T-helper 17 cell (primary cell): ENCODE measurements around the gene DNER. TPM values are rescaled to one million over a fixed set of nuclear protein-coding genes. Genes with fewer than 3 reads are reported as not detected.
A peak's percentile ranks its signal among the peaks of the same experiment; 100 is the strongest.
"Not testable (repeated sequence)": the region's sequence is repeated elsewhere in the genome, so short reads cannot be mapped to it uniquely, and the experiment has no call there.

Source experiments
- ATAC-seq: fragments of 150-1000 bp; cut with Tn5 transposase; 2 replicates; pipeline ENCODE4 v1.10.0; 2021; ENCODE audit warnings: mild to moderate bottlenecking, moderate library complexity
- DNase-seq, 3 donors: peaks; one replicate each; pipeline versions ENCODE4 v3.0.0 to v3.0.0-alpha.2; 2020 to 2021
- H3K9me3 ChIP-seq: one replicate; pipeline ENCODE4 v1.7.0; 2013; ENCODE audit warnings: low read length, mild to moderate bottlenecking; ENCODE audit not compliant: control insufficient read depth, poor library complexity, severe bottlenecking
- H3K27ac Mint-ChIP-seq: one replicate; pipeline ENCODE4 v1.8.0; 2022; ENCODE audit warnings: mild to moderate bottlenecking, moderate library complexity, mixed read lengths
- H3K27me3 Mint-ChIP-seq: one replicate; pipeline ENCODE4 v1.8.0; 2022; ENCODE audit warnings: mixed read lengths
- H3K36me3 Mint-ChIP-seq: one replicate; pipeline ENCODE4 v1.8.0; 2022; ENCODE audit warnings: low read depth, mixed read lengths
- H3K4me1 Mint-ChIP-seq: one replicate; pipeline ENCODE4 v1.8.0; 2022; ENCODE audit warnings: mild to moderate bottlenecking, mixed read lengths
- H3K4me3 Mint-ChIP-seq: one replicate; pipeline ENCODE4 v1.8.0; 2022; ENCODE audit warnings: mild to moderate bottlenecking, moderate library complexity, mixed read lengths
- total RNA-seq, 4 donors: library from RNA in 2 of 4; stranded (reverse) in 2 of 4; gene quantifications; one replicate each; pipeline ENCODE4 v1.2.3 and lab custom pipeline; 2022 to 2026

The DNER gene, protein sequence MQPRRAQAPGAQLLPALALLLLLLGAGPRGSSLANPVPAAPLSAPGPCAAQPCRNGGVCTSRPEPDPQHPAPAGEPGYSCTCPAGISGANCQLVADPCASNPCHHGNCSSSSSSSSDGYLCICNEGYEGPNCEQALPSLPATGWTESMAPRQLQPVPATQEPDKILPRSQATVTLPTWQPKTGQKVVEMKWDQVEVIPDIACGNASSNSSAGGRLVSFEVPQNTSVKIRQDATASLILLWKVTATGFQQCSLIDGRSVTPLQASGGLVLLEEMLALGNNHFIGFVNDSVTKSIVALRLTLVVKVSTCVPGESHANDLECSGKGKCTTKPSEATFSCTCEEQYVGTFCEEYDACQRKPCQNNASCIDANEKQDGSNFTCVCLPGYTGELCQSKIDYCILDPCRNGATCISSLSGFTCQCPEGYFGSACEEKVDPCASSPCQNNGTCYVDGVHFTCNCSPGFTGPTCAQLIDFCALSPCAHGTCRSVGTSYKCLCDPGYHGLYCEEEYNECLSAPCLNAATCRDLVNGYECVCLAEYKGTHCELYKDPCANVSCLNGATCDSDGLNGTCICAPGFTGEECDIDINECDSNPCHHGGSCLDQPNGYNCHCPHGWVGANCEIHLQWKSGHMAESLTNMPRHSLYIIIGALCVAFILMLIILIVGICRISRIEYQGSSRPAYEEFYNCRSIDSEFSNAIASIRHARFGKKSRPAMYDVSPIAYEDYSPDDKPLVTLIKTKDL
- total RNA-seq = under 1 TPM in 1 of 2 donors, not detected in 1; 0.22 TPM
- total RNA-seq (lab: John Stamatoyannopoulos, UW) = 0 to 0.12 reads per million in 2 donors

- peak; percentile 32 to 34 (median 34) for DNase-seq
- H3K27me3 Mint-ChIP-seq = peaks cover 73% of the 10 kb centered on the region
- peak; percentile 84 for ATAC-seq
- peaks cover 6% of the 10 kb centered on the region for H3K4me1 Mint-ChIP-seq
- no peak within 1 kb of the TSS for H3K27ac Mint-ChIP-seq
- H3K9me3 ChIP-seq = no peaks in the 10 kb centered on the region
- peak within 1 kb of the TSS; percentile 73 for H3K4me3 Mint-ChIP-seq
- peaks cover 6% of the 10 kb centered on the region for H3K36me3 Mint-ChIP-seq
Observed at GRCh38 chr2:229714080-229714735, at the start of gene DNER. DNER (minus strand) TSS chr2:229714555; CDS start chr2:229714423, 132 bp downstream.

DNA sequence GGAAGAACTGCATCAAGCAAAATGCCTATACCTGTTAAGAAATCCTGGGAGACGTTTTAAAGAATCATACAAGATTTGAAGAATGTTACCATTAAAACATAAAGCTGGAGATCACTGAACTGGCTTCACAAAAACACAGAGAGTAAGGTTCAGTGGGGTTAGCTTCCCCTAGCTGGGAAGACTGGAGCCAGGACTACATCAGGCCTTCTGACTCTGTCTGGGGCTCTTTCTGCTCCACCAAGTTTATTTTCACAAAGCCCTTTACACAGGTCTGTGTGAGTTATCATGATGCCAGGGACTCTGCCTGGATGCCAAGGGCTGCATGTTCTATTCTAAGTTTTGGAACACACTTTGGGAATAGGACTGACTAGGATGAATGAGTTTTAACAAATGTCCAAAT lies 47.3 kb upstream of the DNER start:
- peaks cover 4% of the 10 kb centered on the region for H3K36me3 Mint-ChIP-seq
- ATAC-seq (no peak), DNase-seq (no peak)
- no peak overlapping the region for H3K4me3 Mint-ChIP-seq
- no peaks in the 10 kb centered on the region for H3K4me1 Mint-ChIP-seq
- H3K27ac Mint-ChIP-seq = no peak overlapping the region
- no peaks in the 10 kb centered on the region for H3K9me3 ChIP-seq
- H3K27me3 Mint-ChIP-seq = no peaks in the 10 kb centered on the region

GRCh38 chr2:229757462-229757861 lies 43.1 kb upstream of the DNER start:
- not testable (repeated sequence) for H3K4me1 Mint-ChIP-seq, H3K27ac Mint-ChIP-seq, H3K36me3 Mint-ChIP-seq, ATAC-seq, DNase-seq, H3K4me3 Mint-ChIP-seq, H3K27me3 Mint-ChIP-seq, H3K9me3 ChIP-seq

DNA sequence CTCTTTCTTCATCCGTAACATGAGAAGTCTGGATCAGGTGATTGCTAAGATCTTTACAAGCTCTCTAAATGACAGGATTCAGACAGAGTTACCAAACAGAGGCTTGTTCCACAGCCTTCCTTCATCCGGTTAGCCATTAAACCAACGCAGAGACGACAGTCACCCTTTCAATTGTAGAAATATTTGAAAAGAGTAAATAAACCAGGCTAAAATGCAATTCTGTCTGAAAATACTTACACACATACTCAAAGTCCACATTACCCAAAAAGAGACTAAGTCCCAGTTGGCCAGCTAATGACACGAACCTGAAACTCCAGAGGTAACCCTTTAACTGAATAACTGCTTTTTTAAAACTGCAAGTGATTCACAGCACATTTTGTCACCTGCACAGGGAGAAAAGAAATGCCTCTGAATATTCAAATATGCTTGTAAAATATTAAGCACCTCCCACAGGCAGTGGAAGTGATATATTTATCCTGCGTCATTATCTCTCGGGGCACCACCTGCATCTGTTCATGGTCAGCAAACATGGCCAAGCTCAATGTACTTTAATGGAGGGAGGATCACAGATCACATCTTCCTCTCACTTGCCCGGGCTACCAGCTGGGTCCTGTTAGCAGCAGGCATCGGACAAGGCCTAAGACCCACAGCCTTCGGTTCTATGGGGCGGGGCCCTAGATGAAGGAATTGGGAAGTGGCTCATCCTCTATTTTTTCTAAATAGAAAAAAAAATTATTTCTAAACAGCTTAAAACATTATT lies 38.8 kb upstream of the DNER start:
- Mint-ChIP-seq H3K27me3 (no peaks in the 10 kb centered on the region), H3K27ac (no peak overlapping the region), H3K4me1 (no peaks in the 10 kb centered on the region), H3K36me3 (no peaks in the 10 kb centered on the region), H3K4me3 (no peak overlapping the region)
- H3K9me3 ChIP-seq = no peaks in the 10 kb centered on the region
- ATAC-seq = no peak
- DNase-seq = no peak

GRCh38 chr2:229749779-229750178 lies 35.4 kb upstream of the DNER start:
- no peaks in the 10 kb centered on the region for H3K4me1 Mint-ChIP-seq

GRCh38 chr2:229748950-229749349 lies 34.6 kb upstream of the DNER start:
- H3K36me3 Mint-ChIP-seq = no peaks in the 10 kb centered on the region
- H3K4me1 Mint-ChIP-seq = no peaks in the 10 kb centered on the region
- ATAC-seq = no peak
- H3K4me3 Mint-ChIP-seq = no peak overlapping the region
- H3K9me3 ChIP-seq = no peaks in the 10 kb centered on the region
- no peak for DNase-seq
- peaks cover 7% of the 10 kb centered on the region for H3K27me3 Mint-ChIP-seq
- H3K27ac Mint-ChIP-seq = no peak overlapping the region

More at GRCh38 chr2:229749779-229750178, 35.4 kb upstream of the DNER start:
- Mint-ChIP-seq H3K4me3 (no peak overlapping the region), H3K27ac (no peak overlapping the region), H3K36me3 (no peaks in the 10 kb centered on the region), H3K27me3 (peaks cover 7% of the 10 kb centered on the region)
- ATAC-seq (no peak), DNase-seq (no peak)
- no peaks in the 10 kb centered on the region for H3K9me3 ChIP-seq

GRCh38 chr2:229742691-229743090 lies 28.3 kb upstream of the DNER start:
- DNase-seq, H3K36me3 Mint-ChIP-seq, ATAC-seq, H3K4me3 Mint-ChIP-seq, H3K27me3 Mint-ChIP-seq, H3K4me1 Mint-ChIP-seq, H3K27ac Mint-ChIP-seq, H3K9me3 ChIP-seq: not testable (repeated sequence)

DNA sequence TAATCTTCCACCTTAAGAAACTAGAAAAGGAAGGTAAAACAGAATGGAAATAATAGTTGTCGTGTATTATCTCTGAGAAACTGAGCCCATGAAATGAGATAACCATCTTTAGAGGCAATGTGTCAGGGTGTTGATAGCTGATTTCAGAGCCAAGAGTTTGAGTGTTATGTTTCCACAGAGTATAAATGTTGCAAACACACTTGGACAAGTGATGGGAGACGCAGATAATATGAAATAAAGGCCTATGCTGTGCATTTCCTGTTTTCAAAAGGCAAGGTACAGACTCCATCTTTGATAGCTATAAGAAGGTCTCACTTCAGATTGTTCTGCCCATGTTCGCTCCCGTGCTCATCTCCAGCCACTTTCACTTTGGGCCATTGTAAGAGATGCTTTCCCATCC lies 25.9 kb upstream of the DNER start:
- ATAC-seq (no peak), DNase-seq (no peak)
- H3K27me3 Mint-ChIP-seq = peaks cover 2% of the 10 kb centered on the region
- H3K27ac Mint-ChIP-seq = no peak overlapping the region
- no peaks in the 10 kb centered on the region for H3K36me3 Mint-ChIP-seq
- H3K9me3 ChIP-seq = peaks cover 3% of the 10 kb centered on the region
- no peaks in the 10 kb centered on the region for H3K4me1 Mint-ChIP-seq
- no peak overlapping the region for H3K4me3 Mint-ChIP-seq

GRCh38 chr2:229738024-229738625 lies 23.8 kb upstream of the DNER start:
- H3K9me3 ChIP-seq = peaks cover 3% of the 10 kb centered on the region
- H3K4me3 Mint-ChIP-seq = no peak overlapping the region
- ATAC-seq (no peak), DNase-seq (no peak)
- H3K27ac Mint-ChIP-seq = no peak overlapping the region
- H3K4me1 Mint-ChIP-seq = no peaks in the 10 kb centered on the region
- no peaks in the 10 kb centered on the region for H3K36me3 Mint-ChIP-seq
- H3K27me3 Mint-ChIP-seq = peaks cover under 1% of the 10 kb centered on the region

GRCh38 chr2:229734410-229734809 lies 20.1 kb upstream of the DNER start:
- H3K4me3 Mint-ChIP-seq = no peak overlapping the region
- H3K9me3 ChIP-seq = peaks cover 3% of the 10 kb centered on the region
- ATAC-seq (no peak), DNase-seq (no peak)
- H3K27ac Mint-ChIP-seq = no peak overlapping the region
- H3K4me1 Mint-ChIP-seq = no peaks in the 10 kb centered on the region
- H3K36me3 Mint-ChIP-seq = peaks cover 2% of the 10 kb centered on the region
- peaks cover 15% of the 10 kb centered on the region for H3K27me3 Mint-ChIP-seq

GRCh38 chr2:229733611-229734245 lies 19.4 kb upstream of the DNER start:
- peaks cover 3% of the 10 kb centered on the region for H3K9me3 ChIP-seq
- H3K4me1 Mint-ChIP-seq = no peaks in the 10 kb centered on the region
- peaks cover 2% of the 10 kb centered on the region for H3K36me3 Mint-ChIP-seq
- H3K27ac Mint-ChIP-seq = no peak overlapping the region
- no peak for DNase-seq
- no peak overlapping the region for H3K4me3 Mint-ChIP-seq
- no peak for ATAC-seq
- H3K27me3 Mint-ChIP-seq = peaks cover 16% of the 10 kb centered on the region

GRCh38 chr2:229732897-229733296 lies 18.5 kb upstream of the DNER start:
- Mint-ChIP-seq H3K27ac (no peak overlapping the region), H3K4me3 (no peak overlapping the region), H3K27me3 (peaks cover 21% of the 10 kb centered on the region), H3K36me3 (peaks cover 2% of the 10 kb centered on the region), H3K4me1 (no peaks in the 10 kb centered on the region)
- DNase-seq (no peak), ATAC-seq (no peak)
- H3K9me3 ChIP-seq = peaks cover 3% of the 10 kb centered on the region
